GF-D8 (cell line): ENCODE results near the gene ASCC3.
"Not testable (repeated sequence)": the region's sequence is repeated elsewhere in the genome, so short reads cannot be mapped to it uniquely, and the experiment has no call there.

Source experiments
- DNase-seq: peaks from one replicate; lab custom pipeline; 2025; lab: John Stamatoyannopoulos, UW

Gene ASCC3

GRCh38 chr6:100662264-100662663, 218.9 kb downstream of the ASCC3 start:
- no peak for DNase-seq

- no peak for DNase-seq
Observed at GRCh38 chr6:100658486-100658885, 222.6 kb downstream of the ASCC3 start.

GRCh38 chr6:100657678-100658330, 223.3 kb downstream of the ASCC3 start:
- peak; percentile 26 for DNase-seq

- not testable (repeated sequence) for DNase-seq
Observed at GRCh38 chr6:100641147-100641546, 240.0 kb downstream of the ASCC3 start.

DNA sequence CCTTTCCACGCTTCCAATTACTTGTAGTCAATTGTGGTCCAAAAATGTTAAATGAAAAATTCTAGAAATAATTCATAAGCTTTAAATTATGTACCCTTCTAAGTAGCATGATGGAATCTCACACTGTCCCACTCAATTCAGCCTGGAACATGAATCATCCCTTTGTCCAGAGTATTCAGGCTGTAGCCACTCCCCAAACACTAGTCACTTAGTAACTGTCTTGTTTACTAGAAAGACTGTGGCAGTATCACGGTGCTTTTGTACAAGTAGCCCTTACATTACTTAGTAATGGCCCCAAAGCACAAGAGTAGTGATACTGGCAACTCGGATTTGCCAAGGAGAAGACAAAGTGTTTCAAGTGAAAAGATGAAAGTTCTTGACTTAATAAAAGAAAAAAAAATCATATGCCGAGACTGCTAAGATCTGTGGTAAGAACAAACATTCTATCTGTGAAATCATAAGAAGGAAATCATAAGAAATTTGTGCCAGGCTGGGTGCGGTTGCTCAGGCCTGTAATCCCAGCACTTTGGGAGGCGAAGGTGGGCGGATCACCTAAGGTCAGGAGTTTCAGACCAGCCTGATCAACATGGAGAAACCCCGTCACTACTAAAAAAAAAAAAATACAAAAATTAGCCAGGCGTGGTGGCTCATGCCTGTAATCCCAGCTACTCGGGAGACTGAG, 247.9 kb downstream of the ASCC3 start:
- DNase-seq: no peak

DNA sequence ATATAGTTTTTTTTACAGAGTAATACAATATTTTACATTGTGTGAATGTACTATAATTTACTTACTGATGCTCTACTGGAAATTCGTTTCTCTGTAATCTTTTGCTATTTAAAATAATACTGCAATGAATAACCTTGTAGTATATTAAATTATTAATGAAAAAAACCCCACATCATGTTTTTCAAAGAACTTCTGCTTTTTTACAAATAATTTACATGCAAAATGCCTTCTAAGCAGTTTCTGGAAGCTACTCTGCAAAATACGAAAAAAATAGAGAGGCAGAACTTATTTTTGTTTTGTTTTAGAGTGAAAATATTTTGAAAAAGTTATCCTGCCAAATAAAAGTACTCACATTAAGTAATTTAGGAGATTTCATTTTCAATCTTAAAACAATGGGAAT, 250.6 kb downstream of the ASCC3 start:
- DNase-seq: no peak

- no peak for DNase-seq
Observed at GRCh38 chr6:100627911-100628758, 253.0 kb downstream of the ASCC3 start.

DNA sequence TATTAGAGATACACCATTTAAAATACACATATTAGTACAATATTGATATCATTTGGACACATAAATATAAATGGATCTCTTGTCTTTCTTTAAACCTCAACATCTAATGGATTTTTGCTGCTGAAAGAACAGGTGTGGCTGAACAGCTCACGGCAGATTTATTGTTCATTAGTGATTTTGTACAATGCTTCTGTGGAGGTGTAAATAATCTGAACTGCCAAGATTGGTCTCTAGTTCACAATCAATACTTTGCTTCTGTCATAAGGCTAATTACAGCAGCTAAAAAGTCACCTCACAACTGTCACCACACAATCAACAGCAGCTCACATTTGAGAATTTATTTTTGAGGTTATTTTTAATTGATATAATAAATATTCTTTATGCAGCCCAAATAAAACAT, 254.4 kb downstream of the ASCC3 start:
- no peak for DNase-seq

DNA sequence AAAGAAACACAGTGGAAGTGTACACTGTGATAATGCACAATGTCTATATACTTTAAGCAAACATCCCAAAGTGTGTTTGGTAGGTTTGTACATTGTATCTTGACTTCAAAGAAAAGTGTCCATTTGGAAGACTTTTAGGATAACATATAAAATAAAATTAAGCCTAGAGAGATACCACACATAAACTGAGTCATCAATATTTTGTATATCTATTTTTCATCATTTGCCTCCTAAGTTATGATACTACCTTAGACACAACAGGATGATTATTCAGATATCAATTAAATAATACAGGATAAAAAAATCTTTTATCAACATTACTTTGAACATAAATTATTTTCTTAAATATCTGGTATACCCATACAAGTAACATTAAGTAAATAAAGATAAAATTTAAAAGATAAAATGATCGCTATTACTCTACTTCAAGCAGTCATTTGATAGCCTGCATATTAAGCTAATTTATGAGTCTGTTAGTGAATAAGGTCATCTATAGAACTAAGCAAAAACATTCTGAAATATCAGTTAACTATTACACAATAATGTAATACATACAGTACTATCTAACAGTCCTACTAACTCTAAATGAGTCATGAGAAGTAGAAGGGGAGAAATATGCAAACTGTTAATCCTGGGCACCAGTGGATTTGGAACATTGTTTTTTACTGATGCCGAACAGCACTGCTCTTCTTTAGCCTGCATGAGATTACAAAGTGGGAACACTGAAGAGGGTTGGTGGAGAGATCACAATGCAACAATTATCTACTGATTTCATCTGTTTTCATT, 258.0 kb downstream of the ASCC3 start:
- no peak for DNase-seq

DNA sequence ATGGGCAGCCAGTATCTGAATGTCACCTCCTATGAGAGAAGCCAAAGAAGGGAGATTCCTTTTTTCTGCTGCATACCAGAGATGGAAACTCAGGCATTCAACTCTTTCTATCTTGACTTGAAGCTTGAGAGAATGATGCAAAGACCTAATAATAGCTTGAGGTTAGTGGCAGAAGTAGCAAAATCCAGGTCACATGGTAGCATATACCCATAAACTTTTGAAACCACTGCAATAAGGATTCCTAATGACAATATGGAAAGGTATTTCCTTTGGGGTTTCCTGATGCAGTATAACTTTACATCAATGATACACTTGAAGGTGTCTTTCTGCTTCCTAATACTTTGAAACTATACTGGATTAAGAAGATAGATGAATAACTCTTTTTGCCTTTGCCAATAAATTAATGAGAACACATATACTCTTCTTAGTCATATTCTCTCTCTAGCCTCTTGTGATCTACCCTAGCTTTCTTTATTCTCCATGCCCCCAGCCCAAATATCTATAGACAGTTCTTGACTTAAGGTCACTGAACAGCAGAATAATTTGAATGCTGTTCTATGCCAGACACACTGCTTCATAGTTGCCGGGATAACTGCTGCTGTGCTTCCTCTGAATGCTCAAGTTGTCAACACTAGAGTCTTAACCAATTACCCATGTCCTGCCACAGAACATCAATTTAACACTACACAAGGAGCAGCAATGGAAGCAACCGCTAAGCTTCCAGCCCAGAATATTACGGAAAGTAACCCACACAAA, 260.9 kb downstream of the ASCC3 start:
- DNase-seq: no peak

GRCh38 chr6:100618351-100618671, 262.8 kb downstream of the ASCC3 start:
- no peak for DNase-seq

GRCh38 chr6:100617633-100618350, 263.3 kb downstream of the ASCC3 start:
- DNase-seq: no peak

- no peak for DNase-seq
Observed at GRCh38 chr6:100614933-100615332, 266.2 kb downstream of the ASCC3 start.

DNA sequence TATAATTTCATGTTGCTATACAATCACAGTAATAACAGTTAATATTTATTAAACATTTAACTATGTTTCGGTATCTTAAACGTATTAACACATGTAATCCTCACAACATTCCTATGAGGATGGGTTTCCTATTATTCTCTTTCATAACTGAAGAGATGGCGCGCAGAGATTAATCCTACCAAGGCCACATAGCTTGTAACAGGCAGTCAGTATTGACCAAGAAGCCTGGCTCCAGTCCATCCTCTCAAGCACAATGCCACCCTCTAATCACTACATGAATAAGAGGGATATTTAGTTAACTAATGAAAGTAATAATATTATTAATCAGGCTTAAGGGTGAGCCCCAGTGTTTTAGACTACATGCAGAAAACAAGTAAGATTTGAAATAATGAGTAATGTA, 266.7 kb downstream of the ASCC3 start:
- no peak for DNase-seq

- DNase-seq: no peak
Observed at GRCh38 chr6:100613656-100614055, 267.5 kb downstream of the ASCC3 start.

GRCh38 chr6:100612094-100612493, 269.0 kb downstream of the ASCC3 start:
- DNase-seq: no peak

GRCh38 chr6:100599088-100599770, 281.9 kb downstream of the ASCC3 start:
- DNase-seq: no peak

GRCh38 chr6:100595456-100595855, 285.7 kb downstream of the ASCC3 start:
- no peak for DNase-seq

DNA sequence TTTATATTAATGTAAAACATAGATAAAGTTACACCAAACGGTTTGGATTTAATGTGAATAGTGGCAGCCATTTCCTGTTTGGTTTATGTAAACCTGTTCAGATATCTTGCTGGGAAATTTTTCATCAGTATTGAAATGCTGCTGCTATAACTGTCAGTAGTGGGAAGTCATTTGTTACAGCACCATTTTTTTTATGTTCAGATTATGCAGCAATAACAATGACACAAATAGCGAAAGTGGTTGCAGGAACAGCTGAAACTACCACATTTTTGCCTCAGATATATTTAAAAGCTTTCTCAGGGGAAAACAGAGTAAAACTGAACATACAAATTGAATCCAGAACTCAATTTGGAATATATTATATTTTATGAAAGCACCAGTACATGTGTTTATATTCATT, 287.6 kb downstream of the ASCC3 start:
- DNase-seq: no peak

GRCh38 chr6:100592929-100593328, 288.2 kb downstream of the ASCC3 start:
- DNase-seq: no peak
